Muscle layer of colon (tissue), 2 donors: ENCODE measurements around the gene SLC26A6.

Source experiments
- H3K27ac ChIP-seq: one replicate; pipeline ENCODE4 v1.7.0; 2013; ENCODE audit warnings: low read depth, mild to moderate bottlenecking, low read length, moderate library complexity
- H3K27me3 ChIP-seq, 2 donors: one replicate each; pipeline ENCODE4 v1.7.0; 2013; ENCODE audit warnings: low read length in 2 of 2, mild to moderate bottlenecking in 2 of 2; ENCODE audit not compliant: insufficient read depth in 2 of 2, control insufficient read depth in 1 of 2
- H3K36me3 ChIP-seq: one replicate; pipeline ENCODE4 v1.7.0; 2013; ENCODE audit warnings: mild to moderate bottlenecking, low read length; ENCODE audit not compliant: insufficient read depth
- H3K4me1 ChIP-seq: one replicate; pipeline ENCODE4 v1.7.0; 2013; ENCODE audit warnings: mild to moderate bottlenecking, low read length; ENCODE audit not compliant: insufficient read depth
- H3K4me3 ChIP-seq, 2 donors: one replicate each; pipeline ENCODE4 v1.7.0; 2013; ENCODE audit warnings: low read length in 2 of 2, low read depth in 1 of 2, mild to moderate bottlenecking in 1 of 2, moderate library complexity in 1 of 2
- H3K9ac ChIP-seq: one replicate; pipeline ENCODE4 v1.7.0; 2013; ENCODE audit warnings: low read length
- H3K9me3 ChIP-seq: one replicate; pipeline ENCODE4 v1.7.0; 2013; ENCODE audit warnings: mild to moderate bottlenecking, low read length
- donor health status: abdominal sarcoma.
- donor health status: Adenocarcinoma of cecum.

SLC26A6 gene

DNA sequence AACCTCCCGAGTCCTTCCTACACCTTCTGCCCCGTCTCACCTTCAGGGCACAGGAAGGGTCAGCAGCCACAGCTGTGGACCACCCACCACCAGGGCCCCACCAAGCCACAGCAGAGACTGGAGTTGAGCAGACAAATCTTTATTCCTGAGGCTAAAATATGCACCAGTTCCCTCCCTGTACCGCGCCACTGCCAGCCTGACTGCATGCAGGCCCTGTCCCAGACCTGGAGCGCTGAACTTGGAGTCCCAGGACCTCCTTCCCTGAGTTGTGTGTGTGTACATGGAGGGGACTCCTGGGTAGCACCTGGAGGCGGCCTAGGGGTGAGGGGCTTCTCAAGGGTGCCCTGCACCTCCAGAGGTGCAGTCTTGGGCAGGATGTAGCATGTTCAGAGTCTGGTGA is 9.7 kb downstream of the SLC26A6 start:
- Histone ChIP-seq H3K9me3 (no peaks in the 10 kb centered on the region), H3K4me1 (no peaks in the 10 kb centered on the region), H3K9ac (no peak overlapping the region), H3K27me3 (no peaks in the 10 kb centered on the region), H3K36me3 (peaks cover 27% of the 10 kb centered on the region), H3K4me3 (no peak overlapping the region), H3K27ac (no peak overlapping the region)

DNA sequence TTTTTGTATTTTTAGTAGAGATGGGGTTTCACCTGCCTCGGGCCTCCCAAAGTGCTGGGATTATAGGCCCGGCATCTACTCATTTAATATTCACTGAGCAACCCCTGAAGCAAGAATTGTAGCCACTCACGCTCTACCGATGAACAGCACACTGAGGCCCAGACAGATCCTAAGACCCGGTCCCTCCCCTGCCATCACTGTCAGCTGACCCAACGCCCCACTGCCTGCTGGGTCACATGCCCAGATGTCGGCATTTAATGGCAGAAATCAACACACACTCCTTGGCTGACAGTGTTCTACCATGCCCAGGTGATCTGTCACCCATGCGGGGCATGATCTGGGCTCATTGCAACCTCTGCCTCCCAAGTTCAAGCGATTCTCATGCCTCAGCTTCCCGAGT is 10.5 kb downstream of the SLC26A6 start:
- H3K9ac ChIP-seq: no peak overlapping the region
- peaks cover 21% of the 10 kb centered on the region for H3K36me3 ChIP-seq
- no peaks in the 10 kb centered on the region for H3K4me1 ChIP-seq
- no peak overlapping the region for H3K4me3 ChIP-seq
- no peaks in the 10 kb centered on the region for H3K27me3 ChIP-seq
- no peak overlapping the region for H3K27ac ChIP-seq
- no peaks in the 10 kb centered on the region for H3K9me3 ChIP-seq

DNA sequence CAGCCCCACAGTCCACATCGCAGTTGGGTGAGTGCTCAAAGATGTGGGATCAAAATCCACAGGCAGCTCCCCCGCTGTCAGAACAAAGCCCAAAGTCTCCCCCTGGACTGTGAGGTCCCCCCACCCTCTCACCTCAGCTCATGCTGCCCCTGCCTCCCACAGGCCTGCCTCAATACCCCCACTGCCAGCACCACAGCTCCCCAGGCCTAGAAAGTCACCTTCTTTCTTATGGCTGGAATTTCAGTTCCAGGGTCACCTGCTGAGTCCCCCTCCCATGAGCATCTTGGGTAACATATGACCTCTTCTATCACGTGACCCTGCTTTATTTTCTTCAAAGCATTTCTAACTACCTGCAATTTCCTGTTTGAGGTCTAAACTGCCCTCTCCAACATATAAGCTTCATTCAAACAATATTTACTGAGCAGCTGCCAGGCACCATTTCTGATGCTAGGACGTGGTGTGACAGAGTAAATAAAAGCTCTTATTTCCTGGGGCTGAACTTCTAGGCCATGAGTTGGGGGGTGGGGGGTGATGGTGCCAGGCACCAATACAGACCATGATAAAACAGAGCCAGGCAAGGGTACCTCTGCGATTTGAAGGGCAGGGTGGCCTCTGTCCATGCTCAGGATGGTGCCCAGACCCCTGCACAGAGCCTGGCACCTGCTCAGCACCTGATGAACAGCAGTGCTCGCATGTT is 11.3 kb downstream of the SLC26A6 start:
- H3K9ac ChIP-seq: no peak overlapping the region
- no peaks in the 10 kb centered on the region for H3K9me3 ChIP-seq
- no peaks in the 10 kb centered on the region for H3K4me1 ChIP-seq
- peaks cover 16% of the 10 kb centered on the region for H3K36me3 ChIP-seq
- H3K4me3 ChIP-seq: no peak overlapping the region
- H3K27me3 ChIP-seq: no peaks in the 10 kb centered on the region
- H3K27ac ChIP-seq: no peak overlapping the region

GRCh38 chr3:48621461-48621869 is 13.8 kb downstream of the SLC26A6 start, which contains the start of gene TMEM89:
Gene TMEM89 (minus strand): TSS chr3:48621769. CDS start chr3:48621756, 13 bp downstream.
- Histone ChIP-seq H3K4me1 (no peaks in the 10 kb centered on the region), H3K9ac (no peak within 1 kb of the TSS), H3K4me3 (no peak within 1 kb of the TSS), H3K36me3 (no peaks in the 10 kb centered on the region), H3K27me3 (no peaks in the 10 kb centered on the region), H3K27ac (no peak within 1 kb of the TSS), H3K9me3 (peaks cover 6% of the 10 kb centered on the region)

DNA sequence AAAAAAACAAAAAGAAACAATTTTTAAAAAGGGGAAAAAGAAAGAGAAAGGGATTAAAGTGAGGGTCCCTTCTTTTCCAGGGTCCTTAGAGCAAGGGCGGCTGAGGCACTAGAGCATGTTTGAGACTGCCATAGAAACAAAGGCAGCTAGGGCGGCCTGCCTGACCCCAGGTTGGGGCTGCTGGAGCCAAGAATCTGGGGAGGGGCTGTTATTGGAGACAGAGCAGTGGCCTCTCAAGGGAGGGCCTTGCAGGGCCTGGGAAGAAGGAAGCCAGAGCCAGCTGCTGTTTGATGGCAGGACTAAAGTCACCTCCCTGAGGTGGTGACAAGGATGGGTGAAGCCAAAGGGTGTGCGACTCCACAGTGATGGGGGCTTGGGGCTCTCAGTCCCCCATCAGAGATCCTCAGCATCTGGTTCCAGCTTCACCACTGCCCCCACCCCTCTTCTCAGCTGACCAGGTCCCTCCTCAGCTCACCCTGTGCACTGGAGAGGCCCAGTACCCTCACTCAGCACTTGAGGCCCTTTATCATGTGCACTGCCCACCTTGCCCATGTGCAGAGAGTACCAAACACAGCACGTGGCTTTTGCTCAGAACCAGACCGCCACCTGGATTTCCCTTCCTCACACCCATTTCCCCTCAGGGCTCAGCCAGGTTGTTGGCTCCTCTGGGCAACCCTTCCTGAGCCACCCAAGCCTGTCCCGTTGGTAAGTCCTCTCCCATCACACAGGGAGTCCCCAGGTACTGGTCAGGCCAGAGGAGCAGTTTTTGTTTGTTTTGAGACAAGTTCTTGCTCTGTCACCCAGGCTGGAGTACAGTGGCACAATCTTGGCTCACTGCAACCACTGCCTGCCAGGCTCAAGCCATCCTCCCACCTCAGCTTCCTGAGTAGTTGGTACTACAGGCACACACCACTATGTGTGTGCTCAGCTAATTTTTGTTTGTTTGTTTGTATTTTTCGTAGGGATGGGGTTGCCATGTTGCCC is 15.4 kb downstream of the SLC26A6 start:
- Histone ChIP-seq H3K9ac (no peak overlapping the region), H3K36me3 (no peaks in the 10 kb centered on the region), H3K27ac (no peak overlapping the region), H3K9me3 (peaks cover 6% of the 10 kb centered on the region), H3K27me3 (no peaks in the 10 kb centered on the region), H3K4me1 (no peaks in the 10 kb centered on the region), H3K4me3 (no peak overlapping the region)

DNA sequence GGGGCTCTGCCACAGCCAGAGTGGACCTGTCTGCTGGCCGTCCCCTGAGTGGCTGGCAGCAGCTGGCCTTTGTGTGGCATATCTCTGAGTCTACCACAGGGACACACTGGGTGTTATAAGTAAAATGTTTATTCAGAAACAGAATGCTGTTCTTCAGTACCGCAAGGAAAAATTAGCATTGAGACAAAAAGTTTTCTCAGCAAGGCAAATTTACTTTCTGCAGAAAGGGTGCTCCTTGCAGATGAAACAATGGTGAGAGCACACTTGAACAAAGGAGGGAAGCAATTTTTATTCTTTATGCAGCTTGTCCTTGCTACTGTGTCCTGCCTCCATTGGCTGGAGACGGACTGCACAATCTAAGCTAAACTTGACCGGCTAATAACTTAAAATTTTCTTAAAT is 17.7 kb downstream of the SLC26A6 start:
- Histone ChIP-seq H3K27ac (no peak overlapping the region), H3K9me3 (peaks cover 6% of the 10 kb centered on the region)

GRCh38 chr3:48614044-48614443 is 21.2 kb downstream of the SLC26A6 start:
- Histone ChIP-seq H3K36me3 (no peaks in the 10 kb centered on the region), H3K9ac (no peak overlapping the region), H3K27ac (no peak overlapping the region), H3K27me3 (no peaks in the 10 kb centered on the region), H3K4me3 (no peak overlapping the region), H3K4me1 (no peaks in the 10 kb centered on the region), H3K9me3 (peaks cover 6% of the 10 kb centered on the region)

More for the DNA sequence above, 17.7 kb downstream of the SLC26A6 start:
- H3K4me1 ChIP-seq: no peaks in the 10 kb centered on the region
- no peak overlapping the region for H3K4me3 ChIP-seq
- no peaks in the 10 kb centered on the region for H3K27me3 ChIP-seq
- no peak overlapping the region for H3K9ac ChIP-seq
- H3K36me3 ChIP-seq: no peaks in the 10 kb centered on the region

DNA sequence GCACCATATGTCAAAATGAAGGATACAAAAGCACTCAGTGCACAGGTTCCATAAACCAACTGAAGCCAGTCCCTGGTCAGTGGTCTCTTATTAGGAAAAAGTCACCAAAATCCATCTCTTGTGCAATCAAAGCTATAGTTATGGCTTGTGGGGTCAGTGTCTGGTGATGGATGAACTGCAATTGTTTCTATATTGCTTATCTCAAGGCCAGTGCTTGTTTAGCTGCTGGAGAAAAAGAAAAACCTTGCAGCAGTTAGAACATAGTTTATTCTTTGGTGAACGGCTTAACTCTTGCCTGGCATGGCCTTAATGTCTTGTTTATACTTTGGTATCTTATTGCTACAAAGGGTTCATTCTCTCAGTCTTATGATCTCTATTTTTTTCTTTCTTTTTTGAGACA is 23.0 kb downstream of the SLC26A6 start:
- H3K4me3 ChIP-seq: no peak overlapping the region
- H3K27ac ChIP-seq: no peak overlapping the region
- H3K9ac ChIP-seq: no peak overlapping the region
- peaks cover under 1% of the 10 kb centered on the region for H3K9me3 ChIP-seq
- H3K36me3 ChIP-seq: no peaks in the 10 kb centered on the region
- no peaks in the 10 kb centered on the region for H3K27me3 ChIP-seq
- peaks cover 17% of the 10 kb centered on the region for H3K4me1 ChIP-seq

DNA sequence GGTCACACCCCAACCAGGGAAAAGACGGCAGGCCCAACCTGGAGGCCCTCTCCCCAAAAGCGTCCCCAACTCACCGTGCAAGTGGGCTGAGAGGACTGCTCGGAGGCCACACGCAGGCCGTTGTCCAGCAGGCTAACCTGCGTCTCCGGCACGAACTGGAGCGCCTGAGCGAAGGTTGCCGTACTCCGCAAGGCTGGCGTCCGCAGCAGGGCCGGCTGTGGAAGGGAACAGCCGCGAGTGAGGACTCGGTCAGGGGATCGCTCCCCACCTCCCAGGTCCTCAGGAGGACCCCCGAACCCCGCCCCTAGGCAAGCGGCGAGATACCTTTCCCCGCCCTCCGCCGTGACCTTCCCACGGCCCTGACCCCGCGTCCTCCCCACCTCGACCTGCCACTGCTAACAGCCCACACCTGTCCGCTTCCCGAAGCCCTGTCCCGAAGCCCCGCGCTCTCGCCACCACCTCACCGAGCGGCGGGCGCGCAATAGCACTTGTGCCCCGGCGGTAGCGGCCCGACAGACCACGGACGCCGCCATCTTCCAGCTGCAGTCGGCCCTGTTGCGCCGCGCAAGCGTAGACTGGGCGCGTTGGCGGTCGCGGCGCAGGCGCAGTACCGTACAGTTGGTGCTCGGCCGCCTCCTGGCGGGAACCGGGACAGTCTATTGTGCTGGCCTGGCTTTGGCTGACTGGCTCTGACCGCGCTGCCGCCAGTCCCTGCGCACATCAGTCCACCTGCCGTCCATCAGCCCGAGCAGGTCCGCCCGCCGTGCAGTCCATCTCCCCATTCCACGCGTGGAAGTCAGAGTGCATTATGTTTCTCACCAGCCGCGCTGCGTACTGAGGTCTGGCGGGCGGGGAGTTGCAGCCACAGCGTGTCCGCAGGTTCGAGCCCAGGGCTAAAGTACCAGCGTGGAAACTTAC is 25.9 kb downstream of the SLC26A6 start, which contains the start of gene UQCRC1:
Gene UQCRC1 (minus strand): TSS at position 559 of the 918 bp plus-strand sequence. CDS start 26 bp downstream, at position 533.
- Histone ChIP-seq H3K27ac (peak within 1 kb of the TSS; percentile 87), H3K4me1 (peaks cover 17% of the 10 kb centered on the region), H3K27me3 (no peaks in the 10 kb centered on the region), H3K4me3 (peak within 1 kb of the TSS; percentile 95 to 98), H3K9ac (peak within 1 kb of the TSS; percentile 95), H3K36me3 (peaks cover 20% of the 10 kb centered on the region), H3K9me3 (no peaks in the 10 kb centered on the region)

- Histone ChIP-seq H3K4me1 (peaks cover 17% of the 10 kb centered on the region), H3K9ac (no peak overlapping the region), H3K27me3 (no peaks in the 10 kb centered on the region), H3K4me3 (no peak overlapping the region), H3K9me3 (no peaks in the 10 kb centered on the region), H3K36me3 (peaks cover 39% of the 10 kb centered on the region), H3K27ac (no peak overlapping the region)
Measured at GRCh38 chr3:48607519-48607918, 27.7 kb downstream of the SLC26A6 start.

DNA sequence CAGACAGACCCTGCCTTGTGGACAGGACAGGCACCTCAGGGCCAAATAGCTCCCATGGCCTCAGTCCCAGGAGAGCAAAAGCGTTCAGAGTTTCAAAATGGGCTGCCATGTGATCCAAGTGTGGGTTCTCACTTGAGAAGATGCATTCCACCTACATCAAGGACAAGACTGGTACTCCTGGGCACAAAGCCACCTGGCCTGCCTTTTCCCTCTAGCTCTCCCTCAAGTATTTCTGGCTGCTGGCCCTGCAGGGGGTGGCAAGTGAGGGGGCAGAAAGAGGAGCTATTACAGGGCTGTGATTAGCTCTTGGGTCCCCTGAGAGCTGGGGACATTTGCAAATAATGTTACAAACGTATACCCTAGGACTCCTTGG is 33.7 kb downstream of the SLC26A6 start:
- Histone ChIP-seq H3K27ac (no peak overlapping the region), H3K9ac (no peak overlapping the region), H3K4me3 (no peak overlapping the region), H3K4me1 (peaks cover 9% of the 10 kb centered on the region), H3K36me3 (peaks cover 81% of the 10 kb centered on the region), H3K9me3 (no peaks in the 10 kb centered on the region), H3K27me3 (no peaks in the 10 kb centered on the region)
